DND-41 (cell line): Measurements from ENCODE around the gene SDSL.

Source experiments
- ATAC-seq: fragments of 200-7000 bp; cut with Tn5 transposase; 3 replicates; pipeline ENCODE4 v1.9.1; 2021; ENCODE audit warnings: low read depth; ENCODE audit not compliant: insufficient read depth
- DNase-seq: peaks from one replicate; pipeline ENCODE4 v3.0.0-alpha.2; 2020
- H2AFZ ChIP-seq: 2 replicates; pipeline ENCODE4 v1.6.0; 2012; ENCODE audit warnings: low read depth, low read length
- H3K27ac ChIP-seq: 2 replicates; pipeline ENCODE4 v1.5.1; 2012; ENCODE audit warnings: low read length, inconsistent platforms
- H3K27me3 ChIP-seq: fragments of 200-600 bp; sonication (generic); 2 replicates; pipeline ENCODE4 v1.6.0; 2012; ENCODE audit warnings: low read length, mild to moderate bottlenecking, inconsistent platforms; ENCODE audit not compliant: insufficient read depth, poor library complexity
- H3K36me3 ChIP-seq: 2 replicates; pipeline ENCODE4 v1.5.1; 2012; ENCODE audit warnings: low read length, inconsistent platforms; ENCODE audit not compliant: insufficient read depth
- H3K4me1 ChIP-seq: 2 replicates; pipeline ENCODE4 v1.5.1; 2012; ENCODE audit warnings: mild to moderate bottlenecking, low read length; ENCODE audit not compliant: insufficient read depth
- H3K4me2 ChIP-seq: 2 replicates; pipeline ENCODE4 v1.6.0; 2012; ENCODE audit warnings: mild to moderate bottlenecking, moderate library complexity, low read length, inconsistent platforms; ENCODE audit not compliant: insufficient read depth
- H3K4me3 ChIP-seq, 2 experiments: fragments of 200-600 bp in 1 of 2; shearing (Covaris generic) in 1 of 2; 2 replicates each; pipeline ENCODE4 v1.5.1; 2012 to 2016; ENCODE audit warnings: inconsistent platforms in 2 of 2, low read length in 2 of 2, mild to moderate bottlenecking in 2 of 2, low read depth in 1 of 2, moderate library complexity in 1 of 2
- H3K79me2 ChIP-seq: 2 replicates; pipeline ENCODE4 v1.6.0; 2012; ENCODE audit warnings: low read length, inconsistent platforms; ENCODE audit not compliant: insufficient read depth
- H3K9ac ChIP-seq: 2 replicates; pipeline ENCODE4 v1.6.0; 2012; ENCODE audit warnings: low read depth, mild to moderate bottlenecking, inconsistent platforms, low read length, moderate library complexity
- H3K9me3 ChIP-seq: 2 replicates; pipeline ENCODE4 v1.5.1; 2012; ENCODE audit warnings: low read length, moderate library complexity, mild to moderate bottlenecking, inconsistent platforms; ENCODE audit not compliant: insufficient read depth, severe bottlenecking
- H4K20me1 ChIP-seq: 2 replicates; pipeline ENCODE4 v1.6.0; 2012; ENCODE audit warnings: low read length; ENCODE audit not compliant: insufficient read depth
- CTCF ChIP-seq: IDR thresholded peaks from 2 replicates; pipeline ENCODE4 v1.5.1; 2012; ENCODE audit warnings: borderline replicate concordance, low read length, moderate library complexity, mild to moderate bottlenecking; ENCODE audit not compliant: poor library complexity, severe bottlenecking; ENCODE audit errors: extremely low read depth
- EZH2 ChIP-seq: IDR thresholded peaks from 3 replicates; pipeline ENCODE4 v1.6.1; 2012; ENCODE audit warnings: borderline replicate concordance, low read depth, mild to moderate bottlenecking, moderate library complexity, low read length, inconsistent platforms; ENCODE audit not compliant: severe bottlenecking

Gene SDSL

GRCh38 chr12:113405694-113406093 lies 16.5 kb upstream of the SDSL start:
- TF ChIP-seq CTCF, result no peak
- Histone ChIP-seq H3K4me2 (no peak overlapping the region), H3K4me1 (no peaks in the 10 kb centered on the region), H3K4me3 (no peak overlapping the region), H3K36me3 (no peaks in the 10 kb centered on the region), H3K79me2 (no peaks in the 10 kb centered on the region), H3K9ac (no peak overlapping the region), H3K9me3 (no peaks in the 10 kb centered on the region), H2AFZ (no peak overlapping the region), H3K27me3 (no peaks in the 10 kb centered on the region), H4K20me1 (no peaks in the 10 kb centered on the region), H3K27ac (no peak overlapping the region)
- ATAC-seq (no peak), DNase-seq (no peak)

- DNase-seq, result no peak
- Histone ChIP-seq H3K4me2 (no peak overlapping the region), H4K20me1 (no peaks in the 10 kb centered on the region), H3K27me3 (no peaks in the 10 kb centered on the region), H3K9ac (no peak overlapping the region), H3K4me1 (no peaks in the 10 kb centered on the region), H3K27ac (no peak overlapping the region), H3K9me3 (no peaks in the 10 kb centered on the region), H2AFZ (no peak overlapping the region), H3K4me3 (no peak overlapping the region), H3K79me2 (no peaks in the 10 kb centered on the region), H3K36me3 (no peaks in the 10 kb centered on the region)
- no peak for ATAC-seq
- no peak for TF ChIP-seq EZH2
- no peak for TF ChIP-seq CTCF
These were observed 14.1 kb upstream of the SDSL start for GRCh38 chr12:113407931-113408600.

- Histone ChIP-seq H3K27me3 (no peaks in the 10 kb centered on the region), H4K20me1 (no peaks in the 10 kb centered on the region), H2AFZ (no peak overlapping the region), H3K27ac (no peak overlapping the region), H3K36me3 (no peaks in the 10 kb centered on the region), H3K9ac (no peak overlapping the region), H3K4me3 (no peak overlapping the region), H3K4me2 (no peak overlapping the region), H3K4me1 (no peaks in the 10 kb centered on the region), H3K79me2 (no peaks in the 10 kb centered on the region), H3K9me3 (no peaks in the 10 kb centered on the region)
- no peak for TF ChIP-seq CTCF
- TF ChIP-seq EZH2, result no peak
- DNase-seq (no peak), ATAC-seq (no peak)
These were observed 13.4 kb upstream of the SDSL start for GRCh38 chr12:113408756-113409298.
